DOHH2 (cell line): ENCODE results near the gene GATB.

Source experiments
- H3F3A ChIP-seq: fragments of 200-600 bp; sonication (generic), shearing (Covaris generic); 2 replicates; pipeline ENCODE4 v1.6.0; 2016; ENCODE audit warnings: antibody characterized with exemption, mild to moderate bottlenecking; ENCODE audit not compliant: control insufficient read depth, insufficient read depth
- H3K27ac ChIP-seq: fragments of 200-600 bp; sonication (generic); 2 replicates; pipeline ENCODE4 v1.5.1; 2014; ENCODE audit warnings: low read depth, mild to moderate bottlenecking, low read length, moderate library complexity
- H3K27me3 ChIP-seq: fragments of 200-600 bp; sonication (generic); 2 replicates; pipeline ENCODE4 v1.6.1; 2014; ENCODE audit warnings: mild to moderate bottlenecking, low read length, mixed read lengths; ENCODE audit not compliant: control insufficient read depth
- H3K36me3 ChIP-seq: fragments of 200-600 bp; sonication (generic); 2 replicates; pipeline ENCODE4 v1.6.1; 2014; ENCODE audit warnings: mild to moderate bottlenecking, low read length, moderate library complexity, mixed read lengths; ENCODE audit not compliant: control insufficient read depth
- H3K4me1 ChIP-seq: fragments of 200-600 bp; sonication (generic); 2 replicates; pipeline ENCODE4 v1.6.1; 2014; ENCODE audit warnings: mild to moderate bottlenecking, low read length, mixed read lengths; ENCODE audit not compliant: control insufficient read depth
- H3K4me2 ChIP-seq: fragments of 200-600 bp; sonication (generic); 2 replicates; pipeline ENCODE4 v1.6.0; 2014; ENCODE audit warnings: mild to moderate bottlenecking, low read length, moderate library complexity
- H3K4me3 ChIP-seq: fragments of 200-600 bp; sonication (generic); 2 replicates; pipeline ENCODE4 v1.5.1; 2014; ENCODE audit warnings: mild to moderate bottlenecking, low read length, mixed read lengths
- H3K79me2 ChIP-seq: fragments of 200-600 bp; sonication (generic); 2 replicates; pipeline ENCODE4 v1.6.1; 2014; ENCODE audit warnings: mild to moderate bottlenecking, low read length, mixed read lengths; ENCODE audit not compliant: control insufficient read depth
- H3K9me2 ChIP-seq: fragments of 200-600 bp; sonication (generic); replicated peaks from 2 replicates; pipeline ENCODE4 v1.6.1; 2014; ENCODE audit warnings: mild to moderate bottlenecking, low read length, mixed read lengths; ENCODE audit not compliant: control insufficient read depth
- H3K9me3 ChIP-seq: fragments of 200-600 bp; sonication (generic); 2 replicates; pipeline ENCODE4 v1.6.1; 2014; ENCODE audit warnings: antibody characterized with exemption, low read length, mixed read lengths; ENCODE audit not compliant: control insufficient read depth, insufficient read depth
- H4K20me1 ChIP-seq: fragments of 200-600 bp; sonication (generic); 2 replicates; pipeline ENCODE4 v1.6.0; 2014; ENCODE audit warnings: low read depth, mild to moderate bottlenecking, antibody characterized with exemption, low read length, moderate library complexity; ENCODE audit not compliant: control insufficient read depth, insufficient read depth
- EZH2phosphoT487 ChIP-seq: fragments of 200-600 bp; sonication (generic); IDR thresholded peaks from 2 replicates; pipeline ENCODE4 v1.6.1; 2017; ENCODE audit warnings: borderline replicate concordance, mild to moderate bottlenecking, antibody characterized with exemption, low read length, moderate library complexity, mixed read lengths
- TF ChIP-seq, protein P1 (sequence below): fragments of 200-600 bp; sonication (generic); IDR thresholded peaks from one replicate; pipeline ENCODE4 v1.5.1; 2014; ENCODE audit warnings: antibody characterized with exemption, mild to moderate bottlenecking, low read depth, low read length; ENCODE audit not compliant: poor library complexity, severe bottlenecking

GATB gene

DNA sequence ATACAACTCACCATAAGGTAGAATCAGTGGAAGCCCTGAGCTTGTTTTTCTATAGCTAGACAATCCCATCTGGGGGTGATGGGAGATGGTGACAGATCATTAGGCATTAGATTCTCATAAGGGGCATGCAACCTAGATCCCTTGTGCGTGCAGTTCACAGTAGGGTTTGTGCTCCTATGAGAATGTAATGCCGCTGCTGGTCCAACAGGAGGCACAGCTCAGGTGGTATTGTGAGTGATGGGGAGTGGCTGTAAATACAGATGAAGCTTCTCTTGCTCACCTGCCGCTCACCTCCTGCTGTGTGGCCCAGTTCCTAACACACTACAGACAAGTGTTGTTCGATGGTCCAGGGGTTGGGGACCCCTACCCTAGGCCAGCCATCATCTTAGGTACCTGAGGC is 5.9 kb upstream of the GATB start:
- Histone ChIP-seq H3K9me2 (no peaks in the 10 kb centered on the region; the same call in 1 of the 2 replicates), H3K79me2 (no peaks in the 10 kb centered on the region), H3K27me3 (peaks cover 5% of the 10 kb centered on the region; the same call in 1 of the 2 replicates), H3K36me3 (no peaks in the 10 kb centered on the region), H3K27ac (no peak overlapping the region), H3K4me2 (no peak overlapping the region), H3K4me1 (peaks cover 2% of the 10 kb centered on the region), H3F3A (no peaks in the 10 kb centered on the region), H3K4me3 (no peak overlapping the region), H4K20me1 (no peaks in the 10 kb centered on the region), H3K9me3 (no peaks in the 10 kb centered on the region; the same call in 1 of the 2 replicates)
- TF ChIP-seq EZH2phosphoT487 = no peak
- TF ChIP-seq, protein P1, sequence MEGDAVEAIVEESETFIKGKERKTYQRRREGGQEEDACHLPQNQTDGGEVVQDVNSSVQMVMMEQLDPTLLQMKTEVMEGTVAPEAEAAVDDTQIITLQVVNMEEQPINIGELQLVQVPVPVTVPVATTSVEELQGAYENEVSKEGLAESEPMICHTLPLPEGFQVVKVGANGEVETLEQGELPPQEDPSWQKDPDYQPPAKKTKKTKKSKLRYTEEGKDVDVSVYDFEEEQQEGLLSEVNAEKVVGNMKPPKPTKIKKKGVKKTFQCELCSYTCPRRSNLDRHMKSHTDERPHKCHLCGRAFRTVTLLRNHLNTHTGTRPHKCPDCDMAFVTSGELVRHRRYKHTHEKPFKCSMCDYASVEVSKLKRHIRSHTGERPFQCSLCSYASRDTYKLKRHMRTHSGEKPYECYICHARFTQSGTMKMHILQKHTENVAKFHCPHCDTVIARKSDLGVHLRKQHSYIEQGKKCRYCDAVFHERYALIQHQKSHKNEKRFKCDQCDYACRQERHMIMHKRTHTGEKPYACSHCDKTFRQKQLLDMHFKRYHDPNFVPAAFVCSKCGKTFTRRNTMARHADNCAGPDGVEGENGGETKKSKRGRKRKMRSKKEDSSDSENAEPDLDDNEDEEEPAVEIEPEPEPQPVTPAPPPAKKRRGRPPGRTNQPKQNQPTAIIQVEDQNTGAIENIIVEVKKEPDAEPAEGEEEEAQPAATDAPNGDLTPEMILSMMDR = no peak

DNA sequence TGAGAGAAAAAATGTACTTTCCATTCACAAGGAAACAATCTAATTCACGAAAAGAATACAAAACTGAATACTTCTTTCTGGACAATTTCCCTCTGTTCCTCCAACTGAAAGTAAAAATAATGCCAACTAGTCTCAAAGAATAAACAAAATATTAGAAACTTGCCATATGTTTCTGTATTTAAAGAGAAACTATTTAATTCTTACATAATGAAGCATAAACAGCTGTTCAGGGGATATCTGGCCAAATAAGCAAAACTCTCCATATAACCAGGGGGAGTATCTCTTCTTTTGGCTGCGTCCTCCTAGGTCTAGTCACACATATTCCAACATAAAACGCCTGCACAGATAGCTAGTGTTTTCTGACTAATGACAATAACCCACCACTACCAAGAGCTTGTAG is 805 bp downstream of the GATB start:
- no peaks in the 10 kb centered on the region for H3F3A ChIP-seq
- no peaks in the 10 kb centered on the region for H4K20me1 ChIP-seq
- H3K9me2 ChIP-seq = no peaks in the 10 kb centered on the region; the same call in 1 of the 2 replicates
- H3K27me3 ChIP-seq = no peaks in the 10 kb centered on the region
- peak overlapping the region; percentile 92 for H3K4me3 ChIP-seq
- H3K4me1 ChIP-seq = peaks cover 15% of the 10 kb centered on the region
- TF ChIP-seq, protein P1 = no peak
- TF ChIP-seq EZH2phosphoT487 = no peak
- 0 out of 2 replicates have a peak, but pooled peaks cover 3% of the 10 kb centered on the region for H3K36me3 ChIP-seq
- H3K79me2 ChIP-seq = peaks cover 10% of the 10 kb centered on the region
- H3K27ac ChIP-seq = no peak overlapping the region
- H3K9me3 ChIP-seq = no peaks in the 10 kb centered on the region; the same call in 1 of the 2 replicates
- H3K4me2 ChIP-seq = peak overlapping the region; percentile 77

DNA sequence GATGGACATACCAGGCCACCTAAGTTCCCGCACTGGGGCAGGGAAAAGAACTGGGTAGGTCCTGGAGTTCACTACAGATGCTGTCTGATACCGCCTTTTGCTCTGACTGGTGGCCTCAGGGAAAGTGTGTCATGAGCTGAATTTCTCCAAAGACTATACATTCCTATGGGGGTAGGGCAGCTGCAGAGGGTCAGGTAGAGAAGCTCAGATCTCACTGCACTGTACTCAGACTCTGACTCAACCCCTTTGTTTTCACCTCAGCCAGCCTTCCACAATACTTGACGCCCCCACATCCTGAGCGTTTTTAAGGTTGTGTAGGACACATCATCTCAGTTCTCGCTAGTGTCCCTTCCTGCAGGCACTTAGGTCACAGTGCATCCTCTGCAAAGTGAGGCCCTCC is 7.8 kb downstream of the GATB start:
- Histone ChIP-seq H3K79me2 (no peaks in the 10 kb centered on the region), H3K27me3 (no peaks in the 10 kb centered on the region), H4K20me1 (no peaks in the 10 kb centered on the region), H3F3A (no peaks in the 10 kb centered on the region), H3K27ac (no peak overlapping the region), H3K4me2 (no peak overlapping the region), H3K4me3 (no peak overlapping the region), H3K4me1 (no peaks in the 10 kb centered on the region), H3K9me2 (no peaks in the 10 kb centered on the region), H3K9me3 (no peaks in the 10 kb centered on the region), H3K36me3 (peaks cover 7% of the 10 kb centered on the region; the same call in 1 of the 2 replicates)
- TF ChIP-seq, protein P1 = no peak
- TF ChIP-seq EZH2phosphoT487 = no peak
